ENCODE results near the gene APOB. TPM values are rescaled to one million over a fixed set of nuclear protein-coding genes. Genes with fewer than 3 reads are reported as not detected.

Gene APOB
- total and polyA plus RNA-seq, 2 of the 13 experiments (the other 11 are each of a cell fraction or from before 2014, with no cell fraction given) = 1,569 to 2,515 TPM

DNA sequence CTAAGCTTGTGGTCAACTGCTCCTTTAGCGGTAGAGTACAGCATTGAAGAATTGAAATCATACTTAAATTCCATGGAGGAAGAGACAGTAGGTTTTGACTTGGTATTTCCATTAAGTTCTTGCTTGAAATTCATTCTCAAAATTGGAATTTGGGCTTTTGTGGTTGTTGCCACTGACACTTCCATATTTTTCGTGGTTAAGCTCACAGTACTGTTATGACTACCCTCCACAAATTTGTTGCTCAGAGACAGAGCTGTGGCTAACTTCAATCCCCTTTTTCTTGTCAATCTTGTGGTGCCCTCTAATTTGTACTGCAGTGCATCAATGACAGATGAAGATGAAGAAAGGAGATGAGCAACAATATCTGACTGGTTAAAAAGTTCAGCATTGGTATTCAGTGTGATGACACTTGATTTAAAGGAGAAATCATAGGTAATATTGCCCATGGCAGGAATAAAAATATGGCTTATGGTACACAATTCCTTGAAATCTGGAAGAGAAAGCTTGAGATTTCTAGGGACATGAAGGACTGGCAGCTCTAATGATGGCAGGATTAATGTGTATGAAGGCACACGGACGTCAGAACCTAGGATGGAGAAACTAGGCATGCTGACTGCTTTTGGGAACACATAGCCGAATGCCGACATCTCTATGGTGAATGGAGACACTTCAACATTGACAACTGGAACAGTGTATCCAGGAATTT is 37.3 kb downstream of the APOB start (continued):
- TF ChIP-seq, protein P1, sequence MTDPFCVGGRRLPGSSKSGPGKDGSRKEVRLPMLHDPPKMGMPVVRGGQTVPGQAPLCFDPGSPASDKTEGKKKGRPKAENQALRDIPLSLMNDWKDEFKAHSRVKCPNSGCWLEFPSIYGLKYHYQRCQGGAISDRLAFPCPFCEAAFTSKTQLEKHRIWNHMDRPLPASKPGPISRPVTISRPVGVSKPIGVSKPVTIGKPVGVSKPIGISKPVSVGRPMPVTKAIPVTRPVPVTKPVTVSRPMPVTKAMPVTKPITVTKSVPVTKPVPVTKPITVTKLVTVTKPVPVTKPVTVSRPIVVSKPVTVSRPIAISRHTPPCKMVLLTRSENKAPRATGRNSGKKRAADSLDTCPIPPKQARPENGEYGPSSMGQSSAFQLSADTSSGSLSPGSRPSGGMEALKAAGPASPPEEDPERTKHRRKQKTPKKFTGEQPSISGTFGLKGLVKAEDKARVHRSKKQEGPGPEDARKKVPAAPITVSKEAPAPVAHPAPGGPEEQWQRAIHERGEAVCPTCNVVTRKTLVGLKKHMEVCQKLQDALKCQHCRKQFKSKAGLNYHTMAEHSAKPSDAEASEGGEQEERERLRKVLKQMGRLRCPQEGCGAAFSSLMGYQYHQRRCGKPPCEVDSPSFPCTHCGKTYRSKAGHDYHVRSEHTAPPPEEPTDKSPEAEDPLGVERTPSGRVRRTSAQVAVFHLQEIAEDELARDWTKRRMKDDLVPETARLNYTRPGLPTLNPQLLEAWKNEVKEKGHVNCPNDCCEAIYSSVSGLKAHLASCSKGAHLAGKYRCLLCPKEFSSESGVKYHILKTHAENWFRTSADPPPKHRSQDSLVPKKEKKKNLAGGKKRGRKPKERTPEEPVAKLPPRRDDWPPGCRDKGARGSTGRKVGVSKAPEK (CRISPR knock-in tag; IDR thresholded peaks at IDR 0.05; ENCODE audit: borderline replicate concordance) = peak; percentile 24; the same call in 1 of the 2 replicates
- TF ChIP-seq TOE1 (CRISPR knock-in tag; IDR thresholded peaks at IDR 0.05) (0 out of 2 replicates have a peak, but pooled peaks have one; percentile 6), NONO (IDR thresholded peaks at IDR 0.05) (no peak), NONO (CRISPR knock-in tag; conservative IDR thresholded peaks at IDR 0.05) (peak; percentile 78), ZSCAN25 (CRISPR knock-in tag; IDR thresholded peaks at IDR 0.05) (0 out of 2 replicates have a peak, but pooled peaks have one; percentile 19), HOXA9 (CRISPR knock-in tag; IDR thresholded peaks at IDR 0.05; ENCODE audit: borderline replicate concordance) (peak; percentile 70; the same call in 1 of the 2 replicates), NFE2L1 (CRISPR knock-in tag; IDR thresholded peaks at IDR 0.05; ENCODE audit: borderline replicate concordance) (no peak), ZNF788 (CRISPR knock-in tag; IDR thresholded peaks at IDR 0.05; ENCODE audit: borderline replicate concordance) (peak; percentile 52; the same call in 1 of the 2 replicates), MXI1 (IDR thresholded peaks at IDR 0.05; ENCODE audit: borderline replicate concordance, low read depth, low read length) (no peak), ZC3H13 (CRISPR knock-in tag; IDR thresholded peaks at IDR 0.05) (peak; percentile 99), CAMTA2 (CRISPR knock-in tag; IDR thresholded peaks at IDR 0.05; ENCODE audit: borderline replicate concordance) (no peak)
- TF ChIP-seq, protein P2, sequence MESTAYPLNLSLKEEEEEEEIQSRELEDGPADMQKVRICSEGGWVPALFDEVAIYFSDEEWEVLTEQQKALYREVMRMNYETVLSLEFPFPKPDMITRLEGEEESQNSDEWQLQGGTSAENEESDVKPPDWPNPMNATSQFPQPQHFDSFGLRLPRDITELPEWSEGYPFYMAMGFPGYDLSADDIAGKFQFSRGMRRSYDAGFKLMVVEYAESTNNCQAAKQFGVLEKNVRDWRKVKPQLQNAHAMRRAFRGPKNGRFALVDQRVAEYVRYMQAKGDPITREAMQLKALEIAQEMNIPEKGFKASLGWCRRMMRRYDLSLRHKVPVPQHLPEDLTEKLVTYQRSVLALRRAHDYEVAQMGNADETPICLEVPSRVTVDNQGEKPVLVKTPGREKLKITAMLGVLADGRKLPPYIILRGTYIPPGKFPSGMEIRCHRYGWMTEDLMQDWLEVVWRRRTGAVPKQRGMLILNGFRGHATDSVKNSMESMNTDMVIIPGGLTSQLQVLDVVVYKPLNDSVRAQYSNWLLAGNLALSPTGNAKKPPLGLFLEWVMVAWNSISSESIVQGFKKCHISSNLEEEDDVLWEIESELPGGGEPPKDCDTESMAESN (CRISPR knock-in tag; conservative IDR thresholded peaks at IDR 0.05) = peak; percentile 57; the same call in 1 of the 2 replicates
- TF ChIP-seq, protein P3, sequence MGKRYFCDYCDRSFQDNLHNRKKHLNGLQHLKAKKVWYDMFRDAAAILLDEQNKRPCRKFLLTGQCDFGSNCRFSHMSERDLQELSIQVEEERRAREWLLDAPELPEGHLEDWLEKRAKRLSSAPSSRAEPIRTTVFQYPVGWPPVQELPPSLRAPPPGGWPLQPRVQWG (CRISPR knock-in tag; IDR thresholded peaks at IDR 0.05; ENCODE audit: borderline replicate concordance, low read depth) = 0 out of 2 replicates have a peak, but pooled peaks have one; percentile 1
- TF ChIP-seq, protein P4, sequence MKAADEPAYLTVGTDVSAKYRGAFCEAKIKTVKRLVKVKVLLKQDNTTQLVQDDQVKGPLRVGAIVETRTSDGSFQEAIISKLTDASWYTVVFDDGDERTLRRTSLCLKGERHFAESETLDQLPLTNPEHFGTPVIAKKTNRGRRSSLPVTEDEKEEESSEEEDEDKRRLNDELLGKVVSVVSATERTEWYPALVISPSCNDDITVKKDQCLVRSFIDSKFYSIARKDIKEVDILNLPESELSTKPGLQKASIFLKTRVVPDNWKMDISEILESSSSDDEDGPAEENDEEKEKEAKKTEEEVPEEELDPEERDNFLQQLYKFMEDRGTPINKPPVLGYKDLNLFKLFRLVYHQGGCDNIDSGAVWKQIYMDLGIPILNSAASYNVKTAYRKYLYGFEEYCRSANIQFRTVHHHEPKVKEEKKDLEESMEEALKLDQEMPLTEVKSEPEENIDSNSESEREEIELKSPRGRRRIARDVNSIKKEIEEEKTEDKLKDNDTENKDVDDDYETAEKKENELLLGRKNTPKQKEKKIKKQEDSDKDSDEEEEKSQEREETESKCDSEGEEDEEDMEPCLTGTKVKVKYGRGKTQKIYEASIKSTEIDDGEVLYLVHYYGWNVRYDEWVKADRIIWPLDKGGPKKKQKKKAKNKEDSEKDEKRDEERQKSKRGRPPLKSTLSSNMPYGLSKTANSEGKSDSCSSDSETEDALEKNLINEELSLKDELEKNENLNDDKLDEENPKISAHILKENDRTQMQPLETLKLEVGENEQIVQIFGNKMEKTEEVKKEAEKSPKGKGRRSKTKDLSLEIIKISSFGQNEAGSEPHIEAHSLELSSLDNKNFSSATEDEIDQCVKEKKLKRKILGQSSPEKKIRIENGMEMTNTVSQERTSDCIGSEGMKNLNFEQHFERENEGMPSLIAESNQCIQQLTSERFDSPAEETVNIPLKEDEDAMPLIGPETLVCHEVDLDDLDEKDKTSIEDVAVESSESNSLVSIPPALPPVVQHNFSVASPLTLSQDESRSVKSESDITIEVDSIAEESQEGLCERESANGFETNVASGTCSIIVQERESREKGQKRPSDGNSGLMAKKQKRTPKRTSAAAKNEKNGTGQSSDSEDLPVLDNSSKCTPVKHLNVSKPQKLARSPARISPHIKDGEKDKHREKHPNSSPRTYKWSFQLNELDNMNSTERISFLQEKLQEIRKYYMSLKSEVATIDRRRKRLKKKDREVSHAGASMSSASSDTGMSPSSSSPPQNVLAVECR (CRISPR knock-in tag; IDR thresholded peaks at IDR 0.05; ENCODE audit: borderline replicate concordance) = 0 out of 2 replicates have a peak, but pooled peaks have one; percentile 28
- TF ChIP-seq, protein P5, sequence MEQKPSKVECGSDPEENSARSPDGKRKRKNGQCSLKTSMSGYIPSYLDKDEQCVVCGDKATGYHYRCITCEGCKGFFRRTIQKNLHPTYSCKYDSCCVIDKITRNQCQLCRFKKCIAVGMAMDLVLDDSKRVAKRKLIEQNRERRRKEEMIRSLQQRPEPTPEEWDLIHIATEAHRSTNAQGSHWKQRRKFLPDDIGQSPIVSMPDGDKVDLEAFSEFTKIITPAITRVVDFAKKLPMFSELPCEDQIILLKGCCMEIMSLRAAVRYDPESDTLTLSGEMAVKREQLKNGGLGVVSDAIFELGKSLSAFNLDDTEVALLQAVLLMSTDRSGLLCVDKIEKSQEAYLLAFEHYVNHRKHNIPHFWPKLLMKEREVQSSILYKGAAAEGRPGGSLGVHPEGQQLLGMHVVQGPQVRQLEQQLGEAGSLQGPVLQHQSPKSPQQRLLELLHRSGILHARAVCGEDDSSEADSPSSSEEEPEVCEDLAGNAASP (CRISPR knock-in tag; IDR thresholded peaks at IDR 0.05; ENCODE audit: borderline replicate concordance) = peak; percentile 33; the same call in 1 of the 2 replicates

All from HepG2 (cell line).